PFSK-1 (cell line): ENCODE measurements around the gene TIMM23.

Experiments
- FOXP2 ChIP-seq: optimal IDR thresholded peaks from 2 replicates; pipeline ENCODE3; 2011; ENCODE audit warnings: borderline replicate concordance, control low read depth, inconsistent platforms; ENCODE audit not compliant: insufficient read depth; ENCODE audit errors: extremely low read length, extremely low read depth
- POLR2AphosphoS5 ChIP-seq: IDR thresholded peaks from 2 replicates; pipeline ENCODE4 v1.6.1; 2012; ENCODE audit warnings: low read depth, mild to moderate bottlenecking, control low read depth, low read length, moderate library complexity
- REST ChIP-seq, 2 experiments: IDR thresholded peaks; 2 replicates each; pipeline versions ENCODE4 v1.6.1 to v1.8.0; 2011 to 2012; ENCODE audit warnings: low read depth in 2 of 2, low read length in 2 of 2, control low read depth in 1 of 2, inconsistent platforms in 1 of 2, mild to moderate bottlenecking in 1 of 2, moderate library complexity in 1 of 2; ENCODE audit not compliant: insufficient read depth in 1 of 2
- SIN3A ChIP-seq: IDR thresholded peaks from 2 replicates; pipeline ENCODE4 v1.6.1; 2012; ENCODE audit warnings: mild to moderate bottlenecking, low read length, moderate library complexity, borderline replicate concordance; ENCODE audit not compliant: insufficient read depth
- TAF1 ChIP-seq: IDR thresholded peaks from 2 replicates; pipeline ENCODE4 v1.6.1; 2012; ENCODE audit warnings: low read length, control low read depth, borderline replicate concordance; ENCODE audit not compliant: insufficient read depth

Gene TIMM23

GRCh38 chr10:46042527-46042926 is 70.2 kb downstream of the TIMM23 start:
- TF ChIP-seq FOXP2: no peak
- no peak for TF ChIP-seq TAF1
- no peak for TF ChIP-seq POLR2AphosphoS5
- no peak for TF ChIP-seq SIN3A

- no peak for TF ChIP-seq POLR2AphosphoS5
- no peak for TF ChIP-seq SIN3A
- no peak for TF ChIP-seq TAF1
- no peak for TF ChIP-seq REST (IDR thresholded peaks at IDR 0.05; ENCODE audit: insufficient read depth in 1 of 2, low read depth in 2 of 2, low read length in 2 of 2)
- no peak for TF ChIP-seq FOXP2
Observed at GRCh38 chr10:46046261-46046660, 74.0 kb downstream of the TIMM23 start, which contains the start of gene MSMB. Gene MSMB, minus strand, starts transcription at chr10:46046269. Its CDS starts 32 bp downstream, at chr10:46046237.

GRCh38 chr10:46048152-46048551 is 75.9 kb downstream of the TIMM23 start:
- TF ChIP-seq POLR2AphosphoS5 (no peak), REST (IDR thresholded peaks at IDR 0.05; ENCODE audit: insufficient read depth in 1 of 2, low read depth in 2 of 2, low read length in 2 of 2) (no peak), TAF1 (no peak), SIN3A (no peak), FOXP2 (no peak)

GRCh38 chr10:46050941-46051623 is 78.8 kb downstream of the TIMM23 start:
- TF ChIP-seq POLR2AphosphoS5 (no peak), FOXP2 (no peak), TAF1 (no peak), REST (IDR thresholded peaks at IDR 0.05; ENCODE audit: insufficient read depth in 1 of 2, low read depth in 2 of 2, low read length in 2 of 2) (no peak), SIN3A (no peak)

- TF ChIP-seq REST (IDR thresholded peaks at IDR 0.05; ENCODE audit: insufficient read depth in 1 of 2, low read depth in 2 of 2, low read length in 2 of 2): no peak
- TF ChIP-seq POLR2AphosphoS5: no peak
- no peak for TF ChIP-seq FOXP2
- no peak for TF ChIP-seq TAF1
- TF ChIP-seq SIN3A: no peak
Observed at GRCh38 chr10:46052057-46052790, 79.9 kb downstream of the TIMM23 start.
